ENCODE data around the gene RTBDN.

DNA sequence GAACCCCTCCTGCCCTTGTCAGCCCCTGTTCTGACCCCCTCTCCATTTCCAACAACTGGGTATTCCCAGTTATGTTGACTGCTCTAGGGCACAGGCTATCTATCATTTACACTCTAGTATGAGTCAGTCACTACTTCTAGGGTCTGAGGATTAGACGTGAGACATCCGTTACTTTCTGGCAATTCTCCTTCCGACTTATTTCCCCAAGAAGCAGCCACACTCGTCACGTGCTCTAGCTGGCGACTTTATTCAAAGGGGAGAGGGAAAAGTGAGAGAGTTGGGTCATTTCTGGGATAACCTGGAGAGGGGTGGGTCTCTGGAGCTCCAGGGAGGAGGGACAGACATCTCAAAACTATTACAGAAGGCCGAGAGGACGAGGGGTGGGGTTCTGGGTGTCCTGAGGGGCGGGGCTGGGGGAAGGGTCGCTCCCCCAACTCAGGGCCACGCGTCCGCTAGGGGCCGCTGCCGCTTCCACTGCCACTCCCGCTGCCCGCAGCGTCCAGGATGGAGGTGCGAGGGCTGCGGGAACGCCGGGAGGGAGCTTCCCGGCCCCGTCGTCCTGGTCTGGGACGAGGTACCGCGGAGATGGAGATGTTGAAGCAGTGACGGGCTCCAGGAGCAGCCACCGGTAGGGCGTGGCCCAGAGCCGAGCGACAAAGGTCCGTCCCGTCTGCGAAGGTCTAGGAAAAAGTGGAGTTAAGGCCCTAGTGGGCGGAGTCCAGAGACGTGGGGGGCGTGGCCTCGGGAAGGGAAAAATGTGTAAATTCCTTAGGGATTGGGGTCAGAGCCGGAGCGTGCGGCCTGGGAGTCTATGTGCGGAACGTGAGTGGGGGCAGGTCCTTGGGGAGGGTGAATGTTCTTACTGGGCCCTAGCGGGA, 8.9 kb downstream of the RTBDN start:
- TF ChIP-seq POLR2A (IDR thresholded peaks at IDR 0.05) = no peak
- no peak for TF ChIP-seq EP300 (IDR thresholded peaks at IDR 0.05; ENCODE audit: low read depth)
- TF ChIP-seq, protein P1, sequence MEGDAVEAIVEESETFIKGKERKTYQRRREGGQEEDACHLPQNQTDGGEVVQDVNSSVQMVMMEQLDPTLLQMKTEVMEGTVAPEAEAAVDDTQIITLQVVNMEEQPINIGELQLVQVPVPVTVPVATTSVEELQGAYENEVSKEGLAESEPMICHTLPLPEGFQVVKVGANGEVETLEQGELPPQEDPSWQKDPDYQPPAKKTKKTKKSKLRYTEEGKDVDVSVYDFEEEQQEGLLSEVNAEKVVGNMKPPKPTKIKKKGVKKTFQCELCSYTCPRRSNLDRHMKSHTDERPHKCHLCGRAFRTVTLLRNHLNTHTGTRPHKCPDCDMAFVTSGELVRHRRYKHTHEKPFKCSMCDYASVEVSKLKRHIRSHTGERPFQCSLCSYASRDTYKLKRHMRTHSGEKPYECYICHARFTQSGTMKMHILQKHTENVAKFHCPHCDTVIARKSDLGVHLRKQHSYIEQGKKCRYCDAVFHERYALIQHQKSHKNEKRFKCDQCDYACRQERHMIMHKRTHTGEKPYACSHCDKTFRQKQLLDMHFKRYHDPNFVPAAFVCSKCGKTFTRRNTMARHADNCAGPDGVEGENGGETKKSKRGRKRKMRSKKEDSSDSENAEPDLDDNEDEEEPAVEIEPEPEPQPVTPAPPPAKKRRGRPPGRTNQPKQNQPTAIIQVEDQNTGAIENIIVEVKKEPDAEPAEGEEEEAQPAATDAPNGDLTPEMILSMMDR (IDR thresholded peaks at IDR 0.05) = peak in 3 of 5 experiments; percentile 19 to 36 (median 36)

Data from transverse colon (tissue), 3 donors.